Measurements from ENCODE around the gene ATP6V1E1.

GRCh38 chr22:17612057-17612456 lies 16.5 kb downstream of the ATP6V1E1 start:
- no peak for TF ChIP-seq CTCF (IDR thresholded peaks at IDR 0.05; ENCODE audit: insufficient read depth, low read length, poor library complexity, severe bottlenecking)
- no peak for TF ChIP-seq EZH2phosphoT487 (conservative IDR thresholded peaks at IDR 0.05; ENCODE audit: low read length)

All from SU-DHL-6 (cell line).